PC-3 (cell line): ENCODE data around the gene KRT40. TPM values are rescaled to one million over a fixed set of nuclear protein-coding genes. Genes with fewer than 3 reads are reported as not detected.

ENCODE experiments used
- ATAC-seq: fragments of 200-7000 bp; cut with Tn5 transposase; 2 replicates; pipeline ENCODE4 v1.9.1; 2020; ENCODE audit warnings: mild to moderate bottlenecking, moderate library complexity
- BruUV-seq: library from RNA; stranded (reverse); fragments of 400-500 nt; replicated peaks from 2 replicates; lab custom pipeline; 2021; lab: Mats Ljungman, UMichigan
- CTCF ChIA-PET: fragments of 300-600 bp; sonication (Branson Sonifier 250); formaldehyde crosslinking; loops from one replicate; lab custom pipeline; 2022; ENCODE audit warnings: antibody characterized with exemption; lab: Charles Lee
- POLR2A ChIA-PET: fragments of 300-600 bp; sonication (Branson Sonifier 250); formaldehyde crosslinking; loops from one replicate; lab custom pipeline; 2022; ENCODE audit warnings: antibody characterized with exemption; ENCODE audit not compliant: unreplicated experiment; lab: Charles Lee
- DNase-seq: peaks from one replicate; pipeline ENCODE4 v3.0.0-alpha.2; 2015
- H2AFZ ChIP-seq: fragments of 300-600 bp; sonication (generic); 2 replicates; pipeline ENCODE4 v1.6.0; 2016; ENCODE audit warnings: antibody characterized with exemption, low read length
- H3F3A ChIP-seq: fragments of 300-600 bp; sonication (generic); one replicate; pipeline ENCODE4 v1.6.0; 2017; ENCODE audit warnings: antibody characterized with exemption, low read length, control low read depth, mild to moderate bottlenecking; ENCODE audit not compliant: unreplicated experiment
- H3K27ac ChIP-seq: fragments of 300-600 bp; sonication (generic); 2 replicates; pipeline ENCODE4 v1.5.1; 2016; ENCODE audit warnings: mild to moderate bottlenecking, low read length
- H3K27me3 ChIP-seq: fragments of 300-600 bp; sonication (generic); 2 replicates; pipeline ENCODE4 v1.6.1; 2016; ENCODE audit warnings: low read length, mixed read lengths
- H3K36me3 ChIP-seq: fragments of 300-600 bp; sonication (generic); 2 replicates; pipeline ENCODE4 v1.6.1; 2016; ENCODE audit warnings: low read depth, mixed run types, low read length, mixed read lengths
- H3K4me1 ChIP-seq: fragments of 300-600 bp; sonication (generic); 2 replicates; pipeline ENCODE4 v1.5.1; 2016; ENCODE audit warnings: low read length; ENCODE audit not compliant: insufficient read depth
- H3K4me2 ChIP-seq: fragments of 300-600 bp; sonication (generic); 2 replicates; pipeline ENCODE4 v1.6.0; 2016; ENCODE audit warnings: low read length
- H3K4me3 ChIP-seq: fragments of 300-600 bp; sonication (generic); 2 replicates; pipeline ENCODE4 v1.5.1; 2016; ENCODE audit warnings: mild to moderate bottlenecking, low read length, mixed read lengths
- H3K79me2 ChIP-seq: fragments of 300-600 bp; sonication (generic); 2 replicates; pipeline ENCODE4 v1.6.1; 2017; ENCODE audit warnings: low read length, mixed read lengths
- H3K9ac ChIP-seq: fragments of 300-600 bp; sonication (generic); 2 replicates; pipeline ENCODE4 v1.6.0; 2016; ENCODE audit warnings: mild to moderate bottlenecking, low read length
- H3K9me2 ChIP-seq: fragments of 300-600 bp; sonication (generic); replicated peaks from 2 replicates; pipeline ENCODE4 v1.6.1; 2016; ENCODE audit warnings: mixed run types, low read length, mixed read lengths
- H3K9me3 ChIP-seq: fragments of 300-600 bp; sonication (generic); 2 replicates; pipeline ENCODE4 v1.6.1; 2016; ENCODE audit warnings: low read length, mixed read lengths
- H4K20me1 ChIP-seq: fragments of 300-600 bp; sonication (generic); 2 replicates; pipeline ENCODE4 v1.6.1; 2016; ENCODE audit warnings: low read length, mixed read lengths
- EZH2 ChIP-seq: fragments of 300-600 bp; sonication (generic); IDR thresholded peaks from one replicate; pipeline ENCODE4 v1.6.1; 2017; ENCODE audit warnings: antibody characterized with exemption, mild to moderate bottlenecking, low read length; ENCODE audit not compliant: unreplicated experiment
- EZH2phosphoT487 ChIP-seq: fragments of 300-600 bp; sonication (generic); IDR thresholded peaks from 2 replicates; pipeline ENCODE4 v1.6.1; 2018; ENCODE audit warnings: mild to moderate bottlenecking, antibody characterized with exemption, low read length, borderline replicate concordance
- intact Hi-C: fragments of 100-400 bp; cut with micrococcal nuclease; formaldehyde crosslinking; loops from 2 replicates; pipeline ENCODE4 v1.9.0; 2023
- total RNA-seq: library from RNA; depleted of rRNA; stranded (reverse); fragments of >200 nt; gene quantifications from 2 replicates; pipeline ENCODE4 v1.2.3, GENCODE V29; 2014
- TF ChIP-seq, protein P1 (sequence below): fragments of 300-600 bp; sonication (generic); conservative IDR thresholded peaks from 2 replicates; pipeline ENCODE4 v1.5.1; 2017; ENCODE audit warnings: antibody characterized with exemption, low read depth, mild to moderate bottlenecking, low read length

The KRT40 gene
- total RNA-seq, 1 experiment from 2014 or later = not detected

- TF ChIP-seq EZH2 (no peak), EZH2phosphoT487 (no peak)
- TF ChIP-seq, protein P1, sequence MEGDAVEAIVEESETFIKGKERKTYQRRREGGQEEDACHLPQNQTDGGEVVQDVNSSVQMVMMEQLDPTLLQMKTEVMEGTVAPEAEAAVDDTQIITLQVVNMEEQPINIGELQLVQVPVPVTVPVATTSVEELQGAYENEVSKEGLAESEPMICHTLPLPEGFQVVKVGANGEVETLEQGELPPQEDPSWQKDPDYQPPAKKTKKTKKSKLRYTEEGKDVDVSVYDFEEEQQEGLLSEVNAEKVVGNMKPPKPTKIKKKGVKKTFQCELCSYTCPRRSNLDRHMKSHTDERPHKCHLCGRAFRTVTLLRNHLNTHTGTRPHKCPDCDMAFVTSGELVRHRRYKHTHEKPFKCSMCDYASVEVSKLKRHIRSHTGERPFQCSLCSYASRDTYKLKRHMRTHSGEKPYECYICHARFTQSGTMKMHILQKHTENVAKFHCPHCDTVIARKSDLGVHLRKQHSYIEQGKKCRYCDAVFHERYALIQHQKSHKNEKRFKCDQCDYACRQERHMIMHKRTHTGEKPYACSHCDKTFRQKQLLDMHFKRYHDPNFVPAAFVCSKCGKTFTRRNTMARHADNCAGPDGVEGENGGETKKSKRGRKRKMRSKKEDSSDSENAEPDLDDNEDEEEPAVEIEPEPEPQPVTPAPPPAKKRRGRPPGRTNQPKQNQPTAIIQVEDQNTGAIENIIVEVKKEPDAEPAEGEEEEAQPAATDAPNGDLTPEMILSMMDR = no peak
- Histone ChIP-seq H3K4me3 (no peak overlapping the region), H3K9me2 (no peaks in the 10 kb centered on the region), H2AFZ (no peak overlapping the region), H3K9me3 (no peaks in the 10 kb centered on the region), H3K27me3 (no peaks in the 10 kb centered on the region), H3K27ac (no peak overlapping the region), H3K79me2 (no peaks in the 10 kb centered on the region), H3K9ac (no peak overlapping the region), H3K4me2 (no peak overlapping the region), H3K4me1 (peaks cover 6% of the 10 kb centered on the region; the same call in 1 of the 2 replicates), H4K20me1 (no peaks in the 10 kb centered on the region), H3K36me3 (no peaks in the 10 kb centered on the region), H3F3A (no peaks in the 10 kb centered on the region)
- DNase-seq = no peak
- POLR2A ChIA-PET = no interaction called here
- intact Hi-C loops = no loop called here
- no peak for ATAC-seq
- BruUV-seq = no TSS peak
- CTCF ChIA-PET = no interaction called here
Observed at GRCh38 chr17:40980117-40980516, 4.0 kb downstream of the KRT40 start.

- H3K4me2 ChIP-seq = no peak overlapping the region
- H3K27ac ChIP-seq = no peak overlapping the region
- TF ChIP-seq, protein P1 = no peak
- TF ChIP-seq EZH2phosphoT487 (no peak), EZH2 (no peak)
- DNase-seq (no peak), ATAC-seq (no peak)
- H4K20me1 ChIP-seq = no peaks in the 10 kb centered on the region
- no peaks in the 10 kb centered on the region for H3K27me3 ChIP-seq
- peaks cover 6% of the 10 kb centered on the region; the same call in 1 of the 2 replicates for H3K4me1 ChIP-seq
- H3K9me3 ChIP-seq = no peaks in the 10 kb centered on the region
- H3K36me3 ChIP-seq = no peaks in the 10 kb centered on the region
- no peak overlapping the region for H3K9ac ChIP-seq
- ChIA-PET CTCF (no interaction called here), POLR2A (no interaction called here)
- no peaks in the 10 kb centered on the region for H3K79me2 ChIP-seq
- H2AFZ ChIP-seq = no peak overlapping the region
- H3F3A ChIP-seq = no peaks in the 10 kb centered on the region
- H3K9me2 ChIP-seq = no peaks in the 10 kb centered on the region
- intact Hi-C loops = no loop called here
- BruUV-seq = no TSS peak
- no peak overlapping the region for H3K4me3 ChIP-seq
Observed at GRCh38 chr17:40978575-40979151, 5.5 kb downstream of the KRT40 start.

DNA sequence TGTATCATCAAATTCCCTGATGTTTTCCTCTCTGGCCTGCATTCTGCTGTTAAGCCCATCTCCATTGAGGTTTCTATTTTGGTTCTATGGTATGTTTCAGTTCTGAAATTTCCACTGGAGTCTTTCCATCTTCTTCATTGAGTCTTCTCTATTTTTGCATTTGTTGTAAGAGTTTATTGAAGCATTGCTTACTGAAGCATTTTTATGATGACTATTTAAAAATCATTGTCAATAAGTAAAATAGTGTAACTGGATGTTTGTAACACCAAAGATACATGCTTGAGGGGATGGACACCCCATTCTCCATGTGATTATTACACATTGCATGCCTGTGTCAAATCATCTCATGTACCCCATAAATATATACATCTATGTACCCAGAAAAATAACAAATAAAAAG, 8.6 kb downstream of the KRT40 start:
- Histone ChIP-seq H3K36me3 (no peaks in the 10 kb centered on the region), H3K27ac (no peak overlapping the region), H4K20me1 (no peaks in the 10 kb centered on the region), H3F3A (no peaks in the 10 kb centered on the region), H3K9me3 (no peaks in the 10 kb centered on the region), H3K9me2 (no peaks in the 10 kb centered on the region), H3K4me3 (no peak overlapping the region), H3K9ac (no peak overlapping the region), H3K79me2 (no peaks in the 10 kb centered on the region), H3K4me1 (peaks cover 6% of the 10 kb centered on the region; the same call in 1 of the 2 replicates), H3K4me2 (no peak overlapping the region), H3K27me3 (no peaks in the 10 kb centered on the region), H2AFZ (no peak overlapping the region)
- ATAC-seq (no peak), DNase-seq (no peak)
- intact Hi-C loops = no loop called here
- POLR2A ChIA-PET = no interaction called here
- no TSS peak for BruUV-seq
- TF ChIP-seq, protein P1 = no peak
- TF ChIP-seq EZH2phosphoT487 = no peak
- no peak for TF ChIP-seq EZH2
- CTCF ChIA-PET = no interaction called here
